Fibroblast of lung (primary cell): ENCODE measurements around the gene MRPL37.

ENCODE experiments used
- CTCF ChIP-seq, 2 donors: IDR thresholded peaks in 1 of 2; conservative IDR thresholded peaks in 1 of 2; 1 replicate in 1 of 2; 2 replicates in 1 of 2; pipeline ENCODE4 v1.5.1; 2011 to 2012; ENCODE audit warnings: low read length in 2 of 2, control low read depth in 1 of 2, inconsistent platforms in 1 of 2, low read depth in 1 of 2, mild to moderate bottlenecking in 1 of 2
- EZH2 ChIP-seq: IDR thresholded peaks from 2 replicates; pipeline ENCODE4 v1.5.1; 2012; ENCODE audit warnings: low read length, control low read depth, mild to moderate bottlenecking; ENCODE audit errors: missing control alignments

GRCh38 chr1:54248966-54249365, 49.0 kb downstream of the MRPL37 start:
- TF ChIP-seq CTCF (conservative IDR thresholded peaks at IDR 0.05 in 1 of 2, IDR thresholded peaks at IDR 0.05 in 1 of 2; ENCODE audit: low read depth in 1 of 2, low read length in 2 of 2) (no peak), EZH2 (no peak)
